Panc1 (cell line): ENCODE measurements around the gene CCT5. TPM values are rescaled to one million over a fixed set of nuclear protein-coding genes. Genes with fewer than 3 reads are reported as not detected.
"Not testable (repeated sequence)": the region's sequence is repeated elsewhere in the genome, so short reads cannot be mapped to it uniquely, and the experiment has no call there.

Experiments used
- ATAC-seq: fragments of 200-7000 bp; cut with Tn5 transposase; 2 replicates; pipeline ENCODE4 v1.9.1; 2020; ENCODE audit warnings: mild to moderate bottlenecking, moderate library complexity
- BruUV-seq: library from RNA; stranded (reverse); fragments of 400-500 nt; replicated peaks from 2 replicates; lab custom pipeline; 2021; lab: Mats Ljungman, UMichigan
- CTCF ChIA-PET: fragments of 300-600 bp; sonication (Branson Sonifier 250); formaldehyde crosslinking; loops from one replicate; lab custom pipeline; 2022; ENCODE audit warnings: antibody characterized with exemption; lab: Charles Lee
- POLR2A ChIA-PET: fragments of 300-600 bp; sonication (Branson Sonifier 250); formaldehyde crosslinking; loops from one replicate; lab custom pipeline; 2022; ENCODE audit warnings: antibody characterized with exemption; lab: Charles Lee
- DNase-seq: peaks from one replicate; pipeline ENCODE4 v3.0.0-alpha.2; 2010; ENCODE audit warnings: low read depth, low spot score
- H3K27ac ChIP-seq: 2 replicates; pipeline ENCODE4 v1.5.1; 2011; ENCODE audit warnings: mild to moderate bottlenecking, low read length, inconsistent platforms
- H3K27me3 ChIP-seq: fragments of 200-500 bp; sonication (Bioruptor generic); 2 replicates; pipeline ENCODE4 v1.6.0; 2014; ENCODE audit warnings: low read length, inconsistent platforms; ENCODE audit not compliant: control insufficient read depth, insufficient read depth
- H3K36me3 ChIP-seq: fragments of 200-500 bp; sonication (Bioruptor generic); 2 replicates; pipeline ENCODE4 v1.5.1; 2014; ENCODE audit warnings: inconsistent platforms, mild to moderate bottlenecking, low read length, moderate library complexity; ENCODE audit not compliant: control insufficient read depth, insufficient read depth
- H3K4me1 ChIP-seq: 2 replicates; pipeline ENCODE4 v1.5.1; 2011; ENCODE audit warnings: inconsistent platforms, mild to moderate bottlenecking, low read length, moderate library complexity; ENCODE audit not compliant: control insufficient read depth, insufficient read depth
- H3K4me3 ChIP-seq, 2 experiments: 2 replicates each; pipeline ENCODE4 v1.5.1; 2011 to 2012; ENCODE audit warnings: low read depth in 2 of 2, low read length in 2 of 2, mild to moderate bottlenecking in 2 of 2, inconsistent platforms in 1 of 2, moderate library complexity in 1 of 2
- H3K9me3 ChIP-seq: fragments of 200-500 bp; sonication (Bioruptor generic); 2 replicates; pipeline ENCODE4 v1.5.1; 2014; ENCODE audit warnings: low read depth, mild to moderate bottlenecking, inconsistent platforms, low read length, moderate library complexity; ENCODE audit not compliant: control insufficient read depth, insufficient read depth
- POLR2AphosphoS5 ChIP-seq: IDR thresholded peaks from 2 replicates; pipeline ENCODE4 v1.6.1; 2012; ENCODE audit warnings: mild to moderate bottlenecking, low read depth, low read length, moderate library complexity
- REST ChIP-seq, 2 experiments: IDR thresholded peaks; 2 replicates each; pipeline ENCODE4 v1.6.1; 2011 to 2012; ENCODE audit warnings: low read depth in 2 of 2, control low read depth in 1 of 2, low read length in 1 of 2, mild to moderate bottlenecking in 1 of 2, moderate library complexity in 1 of 2; ENCODE audit not compliant: insufficient read depth in 1 of 2
- SIN3A ChIP-seq: IDR thresholded peaks from 2 replicates; pipeline ENCODE4 v1.6.1; 2012; ENCODE audit warnings: low read depth, mild to moderate bottlenecking, low read length, moderate library complexity, borderline replicate concordance; ENCODE audit not compliant: insufficient read depth
- TCF7L2 ChIP-seq: IDR thresholded peaks from 2 replicates; pipeline ENCODE4 v1.6.1; 2011; ENCODE audit warnings: mild to moderate bottlenecking, low read depth, low read length, inconsistent platforms
- in situ Hi-C: cut with HindIII; loops from 2 replicates; pipeline ENCODE4 v1.10.0; 2016; ENCODE audit warnings: low sequenced_read_pairs, low pct_unique_long_range_greater_than_20kb
- intact Hi-C: fragments of 100-400 bp; cut with micrococcal nuclease; formaldehyde crosslinking; loops from one replicate; pipeline ENCODE4 v1.10.0; 2022; ENCODE audit not compliant: unreplicated experiment
- total RNA-seq: library from RNA; stranded (reverse); gene quantifications from one replicate; pipeline ENCODE4 v1.2.1, GENCODE V29; 2021; ENCODE audit not compliant: unreplicated experiment
- TF ChIP-seq, protein P1 (sequence below): fragments of 450-650 bp; IDR thresholded peaks from 2 replicates; pipeline ENCODE4 v1.5.1; 2017; ENCODE audit warnings: mild to moderate bottlenecking

The CCT5 gene
- total RNA-seq, 1 experiment from 2014 or later: 476 TPM

- Histone ChIP-seq H3K36me3 (peaks cover 8% of the 10 kb centered on the region), H3K27me3 (no peaks in the 10 kb centered on the region), H3K4me3 (no peak overlapping the region), H3K27ac (no peak overlapping the region), H3K4me1 (peaks cover 10% of the 10 kb centered on the region), H3K9me3 (no peaks in the 10 kb centered on the region)
- BruUV-seq: no TSS peak
- intact Hi-C loops: no loop called here
- in situ Hi-C loops: no loop called here
- ATAC-seq (no peak), DNase-seq (no peak)
- CTCF ChIA-PET: no interaction called here
- POLR2A ChIA-PET: interaction anchor here (0.6 kb wide), 1 partner anchor 48 kb away, joined by 7 read pairs; no protein-coding TSS in a partner anchor
- TF ChIP-seq TCF7L2 (no peak), SIN3A (no peak), REST (IDR thresholded peaks at IDR 0.05; ENCODE audit: insufficient read depth in 1 of 2, low read depth in 2 of 2, low read length in 1 of 2) (no peak), POLR2AphosphoS5 (no peak)
- TF ChIP-seq, protein P1, sequence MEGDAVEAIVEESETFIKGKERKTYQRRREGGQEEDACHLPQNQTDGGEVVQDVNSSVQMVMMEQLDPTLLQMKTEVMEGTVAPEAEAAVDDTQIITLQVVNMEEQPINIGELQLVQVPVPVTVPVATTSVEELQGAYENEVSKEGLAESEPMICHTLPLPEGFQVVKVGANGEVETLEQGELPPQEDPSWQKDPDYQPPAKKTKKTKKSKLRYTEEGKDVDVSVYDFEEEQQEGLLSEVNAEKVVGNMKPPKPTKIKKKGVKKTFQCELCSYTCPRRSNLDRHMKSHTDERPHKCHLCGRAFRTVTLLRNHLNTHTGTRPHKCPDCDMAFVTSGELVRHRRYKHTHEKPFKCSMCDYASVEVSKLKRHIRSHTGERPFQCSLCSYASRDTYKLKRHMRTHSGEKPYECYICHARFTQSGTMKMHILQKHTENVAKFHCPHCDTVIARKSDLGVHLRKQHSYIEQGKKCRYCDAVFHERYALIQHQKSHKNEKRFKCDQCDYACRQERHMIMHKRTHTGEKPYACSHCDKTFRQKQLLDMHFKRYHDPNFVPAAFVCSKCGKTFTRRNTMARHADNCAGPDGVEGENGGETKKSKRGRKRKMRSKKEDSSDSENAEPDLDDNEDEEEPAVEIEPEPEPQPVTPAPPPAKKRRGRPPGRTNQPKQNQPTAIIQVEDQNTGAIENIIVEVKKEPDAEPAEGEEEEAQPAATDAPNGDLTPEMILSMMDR: no peak
These were observed 3.3 kb upstream of the CCT5 start for GRCh38 chr5:10246761-10247160.

DNA sequence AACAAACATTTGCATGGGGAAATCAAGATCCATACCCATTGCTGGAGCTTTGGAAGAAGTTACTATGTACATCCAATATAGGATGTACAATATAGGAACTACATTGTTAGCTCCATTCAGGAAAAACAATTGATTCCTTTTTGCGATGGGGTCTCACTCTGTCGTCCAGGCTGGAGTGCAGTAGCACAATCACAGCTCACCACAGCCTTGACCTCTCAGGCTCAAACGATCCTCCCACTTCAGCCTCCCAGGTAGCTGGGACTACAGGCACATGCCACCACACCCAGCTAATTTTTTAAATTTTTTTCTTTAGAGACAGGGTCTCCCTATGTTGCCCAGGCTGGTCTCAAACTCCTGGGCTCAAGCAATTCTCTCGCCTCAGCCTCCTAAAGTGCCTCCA, 2.9 kb upstream of the CCT5 start:
- H3K27me3 ChIP-seq, DNase-seq, H3K27ac ChIP-seq, CTCF ChIA-PET, BruUV-seq, ATAC-seq, intact Hi-C loops, H3K9me3 ChIP-seq, in situ Hi-C loops, H3K4me3 ChIP-seq: not testable (repeated sequence)
- POLR2A ChIA-PET: interaction anchor here (0.6 kb wide), 1 partner anchor 49 kb away, joined by 7 read pairs; no protein-coding TSS in a partner anchor
- H3K36me3 ChIP-seq: peaks cover 11% of the 10 kb centered on the region
- peaks cover 14% of the 10 kb centered on the region for H3K4me1 ChIP-seq

DNA sequence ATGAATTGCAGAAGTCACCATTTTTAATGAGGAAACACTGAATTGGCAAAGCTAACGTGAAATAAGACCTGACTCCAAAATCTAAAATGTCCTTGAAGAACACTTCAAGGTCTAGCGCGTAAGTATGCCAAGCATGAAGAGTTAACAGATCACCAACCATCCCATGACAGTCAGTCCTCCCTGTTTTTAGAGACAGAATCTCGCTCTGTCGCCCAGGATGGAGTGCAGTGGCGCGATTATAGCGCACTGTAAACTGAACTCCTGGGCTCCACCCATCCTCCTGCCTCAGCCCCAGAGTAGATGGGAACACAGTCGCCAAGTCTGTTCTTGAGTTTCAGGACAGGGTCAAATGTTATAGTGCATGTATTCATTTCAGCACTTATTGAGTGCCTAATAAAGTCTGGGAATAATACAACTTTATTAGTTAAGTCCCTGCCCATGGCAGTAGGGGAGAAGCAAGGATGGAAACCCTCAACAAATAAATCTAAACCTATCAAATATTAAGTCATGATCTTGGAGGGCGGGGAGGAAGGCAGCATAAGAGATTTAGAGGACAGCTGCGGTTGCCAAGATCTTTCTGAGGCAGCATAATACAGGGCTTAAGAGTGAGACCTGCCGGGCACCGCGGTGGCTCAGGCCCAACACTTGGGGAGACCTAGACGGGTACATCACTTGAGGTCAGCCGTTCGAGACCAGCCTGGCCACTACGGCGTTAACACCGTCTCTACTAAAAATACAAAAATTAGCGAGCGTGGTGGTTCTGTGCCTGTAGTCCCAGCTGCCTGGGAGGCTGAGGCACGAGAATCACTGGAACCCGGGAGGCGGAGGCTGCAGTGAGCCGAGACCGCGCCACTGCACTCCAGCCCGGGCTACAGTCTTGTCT, 1.5 kb upstream of the CCT5 start:
- POLR2A ChIA-PET: no interaction called here
- BruUV-seq: no TSS peak
- ATAC-seq: no peak

More for the DNA sequence above, 1.5 kb upstream of the CCT5 start:
- Histone ChIP-seq H3K27me3 (no peaks in the 10 kb centered on the region), H3K9me3 (no peaks in the 10 kb centered on the region), H3K4me1 (peaks cover 25% of the 10 kb centered on the region), H3K27ac (peak overlapping the region; percentile 99), H3K36me3 (peaks cover 12% of the 10 kb centered on the region), H3K4me3 (peak overlapping the region; percentile 85 to 94)
- DNase-seq: no peak
- in situ Hi-C loops: no loop called here
- intact Hi-C loops: no loop called here
- TF ChIP-seq SIN3A (no peak), POLR2AphosphoS5 (no peak), TCF7L2 (no peak), REST (IDR thresholded peaks at IDR 0.05; ENCODE audit: insufficient read depth in 1 of 2, low read depth in 2 of 2, low read length in 1 of 2) (no peak)
- TF ChIP-seq, protein P1: no peak
- CTCF ChIA-PET: interaction anchor here (0.6 kb wide), 1 partner anchor 345 kb away, joined by 3 read pairs; no protein-coding TSS in a partner anchor
